Transverse colon (tissue), 3 donors: ENCODE results near the gene ZNF438.

Source experiments
- EP300 ChIP-seq: sonication (generic); formaldehyde crosslinking; IDR thresholded peaks from one replicate; pipeline ENCODE4 v1.6.1; 2017; ENCODE audit warnings: antibody characterized with exemption, low read depth
- POLR2A ChIP-seq: fragments of 450-650 bp; IDR thresholded peaks from one replicate; pipeline ENCODE4 v1.6.1; 2016; ENCODE audit warnings: antibody characterized with exemption, mild to moderate bottlenecking, moderate library complexity
- POLR2AphosphoS5 ChIP-seq, 3 donors: sonication (generic); formaldehyde crosslinking; IDR thresholded peaks; one replicate each; pipeline ENCODE4 v1.6.1; 2016; ENCODE audit warnings: antibody characterized with exemption in 3 of 3

DNA sequence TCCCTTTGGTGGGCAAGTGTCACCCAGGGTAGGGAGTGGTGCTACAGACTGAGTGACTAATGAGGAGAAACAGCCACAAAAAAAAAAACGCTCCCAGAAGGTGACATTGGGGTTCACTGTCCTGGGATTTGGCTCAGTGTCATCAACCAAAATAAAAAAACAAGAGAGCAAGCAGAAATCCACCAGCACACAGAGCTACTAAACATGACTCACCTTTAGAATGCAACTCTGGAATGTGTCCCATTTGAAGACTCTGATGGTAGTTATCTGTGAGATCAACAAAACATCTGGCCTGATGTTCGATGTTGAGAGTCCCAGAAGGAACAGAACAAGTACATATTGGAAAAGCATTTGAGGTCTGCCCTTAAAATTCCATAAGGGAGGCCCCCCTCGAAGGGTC lies 201.8 kb downstream of the ZNF438 start:
- no peak for TF ChIP-seq POLR2A
- no peak for TF ChIP-seq POLR2AphosphoS5 (IDR thresholded peaks at IDR 0.05)
- TF ChIP-seq EP300: no peak
